Activated CD4-positive, CD25-positive, alpha-beta regulatory T cell (primary cell): ENCODE data around the gene SLC35D3.
"Not testable (repeated sequence)": the region's sequence is repeated elsewhere in the genome, so short reads cannot be mapped to it uniquely, and the experiment has no call there.

Experiments used
- DNase-seq, 4 experiments: peaks; one replicate each; lab custom pipeline; 2025; lab: John Stamatoyannopoulos, UW

SLC35D3 gene

GRCh38 chr6:136964398-136964797, 42.3 kb downstream of the SLC35D3 start:
- DNase-seq = no peak

- DNase-seq = peak in 3 of 4 experiments; percentile 11 to 33 (median 21)
Observed at GRCh38 chr6:136967876-136968752, 46.0 kb downstream of the SLC35D3 start.

- no peak for DNase-seq
Observed at GRCh38 chr6:136968837-136969236, 46.7 kb downstream of the SLC35D3 start.

GRCh38 chr6:136969433-136969832, 47.3 kb downstream of the SLC35D3 start:
- no peak for DNase-seq

GRCh38 chr6:136969930-136970329, 47.8 kb downstream of the SLC35D3 start:
- no peak for DNase-seq

- DNase-seq = no peak
Observed at GRCh38 chr6:136971609-136972008, 49.5 kb downstream of the SLC35D3 start.

GRCh38 chr6:136973781-136974180, 51.7 kb downstream of the SLC35D3 start:
- DNase-seq = not testable (repeated sequence)
